GM21367 (cell line): ENCODE results near the gene TMEM74B.

Source experiments
- ATAC-seq: cut with Tn5 transposase; IDR thresholded peaks from one replicate; pipeline ENCODE4 v1.9.1; 2021; ENCODE audit not compliant: unreplicated experiment

Gene TMEM74B

DNA sequence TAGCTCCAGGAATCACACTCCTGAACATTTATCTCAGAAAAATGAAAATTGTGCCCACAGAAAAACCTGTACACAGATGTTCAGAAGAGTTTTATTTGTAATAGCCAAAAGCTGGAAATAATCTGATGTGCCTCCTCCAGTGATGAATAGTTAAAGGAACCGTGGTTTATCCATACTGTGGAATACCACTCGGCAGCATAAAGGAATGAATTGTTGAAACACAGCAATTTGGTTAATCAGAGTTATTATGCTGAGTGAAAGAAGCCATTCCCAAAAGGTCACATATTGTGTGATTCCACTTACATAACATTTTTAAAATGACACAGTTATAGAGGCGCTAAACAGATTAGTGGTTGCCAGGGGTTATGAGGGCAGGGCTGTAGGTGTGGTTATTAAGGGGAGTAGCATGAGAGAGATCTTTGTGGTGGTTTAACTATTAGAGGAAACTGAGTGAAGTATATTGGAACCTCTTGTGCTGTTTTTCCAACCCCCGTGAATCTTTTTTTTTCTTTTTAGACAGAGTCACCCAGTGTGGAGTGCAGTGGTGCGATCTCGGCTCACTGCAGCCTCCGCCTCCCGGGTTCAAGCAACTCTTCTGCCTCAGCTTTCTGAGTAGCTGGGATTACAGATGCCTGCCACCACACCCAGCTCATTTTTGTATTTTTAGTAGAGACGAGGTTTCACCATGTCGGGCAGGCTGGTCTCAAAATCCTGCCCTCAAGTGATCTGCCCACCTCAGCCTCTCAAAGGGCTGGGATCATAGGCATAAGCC is 40.2 kb downstream of the TMEM74B start:
- no peak for ATAC-seq

DNA sequence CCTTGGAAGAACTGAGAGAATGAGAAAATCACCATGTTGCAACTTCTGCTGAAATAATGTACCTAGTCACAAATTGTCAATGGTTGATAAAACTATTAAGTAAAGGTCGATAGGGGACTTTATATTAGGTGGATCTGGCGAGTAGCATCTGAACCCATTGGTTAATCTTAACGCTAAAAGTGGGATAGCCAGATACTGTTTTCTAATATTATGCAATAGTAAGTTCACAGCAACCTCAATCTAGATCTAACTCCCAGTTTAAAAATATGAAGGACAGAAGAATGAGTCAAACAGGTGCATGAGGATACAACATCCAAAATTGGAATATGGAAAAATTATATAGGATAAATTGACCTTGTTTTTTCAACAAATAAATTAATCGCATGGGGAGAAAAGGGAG is 47.5 kb downstream of the TMEM74B start:
- no peak for ATAC-seq

DNA sequence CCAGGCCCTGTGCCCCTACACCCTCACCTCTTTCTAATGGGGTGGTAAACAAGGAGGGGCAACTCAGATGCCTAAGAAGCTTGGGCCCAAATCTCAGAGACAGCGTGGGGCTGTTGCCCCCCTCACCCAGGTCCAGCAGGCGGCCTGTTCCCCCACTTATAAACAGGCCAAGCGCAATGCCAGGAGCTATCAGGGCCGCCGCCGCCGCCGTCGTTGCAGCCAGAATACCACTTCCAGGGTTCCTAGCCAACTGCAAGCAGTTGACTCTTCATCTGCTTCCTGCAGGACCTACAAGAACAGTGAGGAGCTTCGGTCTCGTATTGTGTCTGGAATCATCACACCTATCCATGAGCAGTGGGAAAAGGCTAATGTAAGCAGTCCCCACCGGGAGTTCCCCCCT is 49.9 kb downstream of the TMEM74B start:
- ATAC-seq: no peak

- no peak for ATAC-seq
These were observed 50.4 kb downstream of the TMEM74B start for GRCh38 chr20:1134355-1134754.

DNA sequence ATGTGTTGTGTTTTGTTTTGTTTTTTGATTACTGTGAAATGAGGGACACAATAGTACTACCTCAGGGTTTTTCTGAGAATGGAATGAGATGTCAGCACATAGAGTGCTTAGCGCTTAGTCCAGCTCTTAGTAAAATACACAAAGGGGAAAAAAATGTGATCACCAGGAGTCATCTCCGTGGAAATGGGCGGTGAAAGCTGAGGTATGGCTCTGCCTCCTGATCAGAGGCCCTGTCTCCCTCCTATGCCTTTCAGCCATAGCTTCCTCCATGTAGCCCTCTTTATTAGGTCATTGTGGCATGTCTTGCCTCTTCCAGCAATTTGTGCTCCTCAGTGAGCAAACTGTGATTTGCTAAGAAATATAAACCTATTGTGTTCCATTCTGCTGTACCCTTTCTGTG is 53.4 kb downstream of the TMEM74B start:
- no peak for ATAC-seq

DNA sequence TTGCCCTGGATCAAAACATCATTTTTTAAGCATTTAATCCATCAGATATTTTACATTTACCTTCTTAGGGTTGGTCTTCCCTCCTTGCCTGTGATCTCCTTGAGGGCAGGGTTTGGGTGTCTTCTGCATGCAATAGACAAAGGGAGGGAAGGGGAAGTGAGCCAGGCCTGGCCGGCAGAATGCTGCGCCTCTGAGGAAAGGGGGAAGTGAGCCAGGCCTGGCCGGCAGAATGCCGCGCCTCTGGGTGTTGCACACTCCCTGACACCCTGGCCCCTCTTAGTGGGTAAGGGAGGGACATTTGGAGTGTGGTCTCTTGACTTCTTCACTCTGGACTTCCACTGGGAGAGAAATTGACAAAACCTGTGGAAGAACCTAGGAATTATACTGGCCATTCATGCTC is 53.9 kb downstream of the TMEM74B start:
- no peak for ATAC-seq
